Measurements from ENCODE around the gene ARID5B. TPM values are rescaled to one million over a fixed set of nuclear protein-coding genes. Genes with fewer than 3 reads are reported as not detected.
A peak's percentile ranks its signal among the peaks of the same experiment; 100 is the strongest.

ARID5B gene
- polyA plus RNA-seq, 1 experiment: 137 TPM

DNA sequence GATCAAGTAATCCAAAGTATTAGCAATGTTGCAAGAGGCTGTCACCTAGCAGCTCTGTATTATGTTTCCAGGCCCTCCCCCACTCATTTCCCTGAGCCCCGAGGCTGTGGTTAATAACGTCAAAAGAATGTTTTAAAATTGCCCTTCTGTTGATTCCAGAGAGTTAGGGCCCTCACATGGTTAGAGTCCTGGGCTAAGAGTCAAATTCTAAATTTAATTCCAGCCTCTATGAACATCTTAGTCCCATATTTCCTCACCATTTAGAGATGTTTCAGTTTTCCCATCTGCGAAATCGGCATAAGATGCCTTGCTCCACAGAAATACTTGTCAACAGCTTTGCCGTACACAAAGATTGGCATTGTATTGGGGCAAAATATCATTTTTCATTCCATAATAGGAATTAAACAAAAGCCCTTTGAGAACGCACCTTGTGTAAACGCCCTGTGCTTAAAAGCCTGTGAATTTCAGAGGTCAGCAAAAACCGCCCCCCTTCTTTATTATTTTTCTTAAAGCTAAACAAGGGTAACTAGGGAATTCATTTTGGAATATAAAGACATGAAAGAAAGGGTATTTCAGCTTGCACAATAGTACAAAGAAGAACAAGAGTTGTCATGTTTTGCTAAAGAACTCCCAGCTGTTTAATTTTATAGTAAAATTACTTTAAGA is 135.8 kb downstream of the ARID5B start:
- no peaks in the 10 kb centered on the region for H3K27me3 ChIP-seq (ENCODE audit: control insufficient read depth, insufficient read depth, low read length)
- no peak for DNase-seq (ENCODE audit: low read depth, low spot score)
- ChIA-PET CTCF (interaction anchor here (0.7 to 6.2 kb wide), 13 partner anchors 10 to 209 kb away, joined by 3 to 68 read pairs (median 3); partner anchors contain the start of gene ARID5B), POLR2A (interaction anchor here (0.8 to 5.0 kb wide), 3 partner anchors 9 to 17 kb away, joined by 3 to 42 read pairs (median 10); no protein-coding TSS in a partner anchor)
- H3K4me3 ChIP-seq (ENCODE audit: low read depth, low read length): no peak overlapping the region
- TF ChIP-seq, protein P1, sequence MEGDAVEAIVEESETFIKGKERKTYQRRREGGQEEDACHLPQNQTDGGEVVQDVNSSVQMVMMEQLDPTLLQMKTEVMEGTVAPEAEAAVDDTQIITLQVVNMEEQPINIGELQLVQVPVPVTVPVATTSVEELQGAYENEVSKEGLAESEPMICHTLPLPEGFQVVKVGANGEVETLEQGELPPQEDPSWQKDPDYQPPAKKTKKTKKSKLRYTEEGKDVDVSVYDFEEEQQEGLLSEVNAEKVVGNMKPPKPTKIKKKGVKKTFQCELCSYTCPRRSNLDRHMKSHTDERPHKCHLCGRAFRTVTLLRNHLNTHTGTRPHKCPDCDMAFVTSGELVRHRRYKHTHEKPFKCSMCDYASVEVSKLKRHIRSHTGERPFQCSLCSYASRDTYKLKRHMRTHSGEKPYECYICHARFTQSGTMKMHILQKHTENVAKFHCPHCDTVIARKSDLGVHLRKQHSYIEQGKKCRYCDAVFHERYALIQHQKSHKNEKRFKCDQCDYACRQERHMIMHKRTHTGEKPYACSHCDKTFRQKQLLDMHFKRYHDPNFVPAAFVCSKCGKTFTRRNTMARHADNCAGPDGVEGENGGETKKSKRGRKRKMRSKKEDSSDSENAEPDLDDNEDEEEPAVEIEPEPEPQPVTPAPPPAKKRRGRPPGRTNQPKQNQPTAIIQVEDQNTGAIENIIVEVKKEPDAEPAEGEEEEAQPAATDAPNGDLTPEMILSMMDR (IDR thresholded peaks at IDR 0.05; ENCODE audit: low read depth, low read length): no peak
- no peaks in the 10 kb centered on the region for H3K9me3 ChIP-seq (ENCODE audit: control insufficient read depth, insufficient read depth, low read length)
- H3K27ac ChIP-seq (ENCODE audit: low read depth, low read length): peak overlapping the region; percentile 62

DNA sequence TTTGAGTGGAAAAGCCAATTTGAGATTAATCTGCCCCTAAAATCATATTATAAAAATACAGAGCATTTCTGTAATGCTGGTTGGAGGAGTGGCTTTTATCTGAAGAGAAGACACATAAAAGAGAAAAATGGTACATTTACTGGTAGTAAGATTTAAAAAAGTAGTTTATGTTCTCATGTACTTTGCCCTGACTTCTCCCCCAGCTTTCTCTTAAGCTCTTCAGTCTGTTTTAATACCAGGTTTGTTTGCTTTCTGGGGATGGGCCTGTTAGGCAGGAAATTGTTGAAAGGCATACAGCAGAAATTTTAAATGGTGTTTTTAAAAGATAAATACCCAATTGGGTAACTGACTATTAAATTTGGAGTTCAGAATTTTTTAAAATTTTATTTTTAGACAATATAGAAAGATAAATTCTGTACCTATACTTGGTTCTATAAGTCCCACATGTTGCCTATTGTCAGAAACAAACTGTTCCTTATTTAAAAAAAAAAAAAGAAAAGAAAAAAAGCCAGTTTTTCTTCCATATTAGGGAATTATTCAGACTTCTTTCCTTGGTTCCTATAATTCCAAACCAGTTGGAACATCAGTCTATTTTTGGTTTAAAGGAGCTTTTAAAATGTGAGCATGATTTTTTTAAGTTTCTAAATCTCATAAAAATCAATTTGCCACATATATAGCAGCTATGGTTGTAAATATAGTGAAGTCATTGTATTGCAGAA is 136.6 kb downstream of the ARID5B start:
- ChIA-PET POLR2A (interaction anchor here (0.7 to 5.0 kb wide), 8 partner anchors 9 to 207 kb away, joined by 3 to 42 read pairs (median 4); no protein-coding TSS in a partner anchor), CTCF (interaction anchor here (0.5 to 6.2 kb wide), 29 partner anchors 9 to 1567 kb away, joined by 3 to 68 read pairs (median 3); partner anchors contain the start of gene ARID5B)
- TF ChIP-seq, protein P1 (IDR thresholded peaks at IDR 0.05; ENCODE audit: low read depth, low read length): no peak
- no peak overlapping the region for H3K4me3 ChIP-seq (ENCODE audit: low read depth, low read length)
- DNase-seq (ENCODE audit: low read depth, low spot score): no peak
- no peak overlapping the region for H3K27ac ChIP-seq (ENCODE audit: low read depth, low read length)
- H3K27me3 ChIP-seq (ENCODE audit: control insufficient read depth, insufficient read depth, low read length): no peaks in the 10 kb centered on the region
- H3K9me3 ChIP-seq (ENCODE audit: control insufficient read depth, insufficient read depth, low read length): no peaks in the 10 kb centered on the region

DNA sequence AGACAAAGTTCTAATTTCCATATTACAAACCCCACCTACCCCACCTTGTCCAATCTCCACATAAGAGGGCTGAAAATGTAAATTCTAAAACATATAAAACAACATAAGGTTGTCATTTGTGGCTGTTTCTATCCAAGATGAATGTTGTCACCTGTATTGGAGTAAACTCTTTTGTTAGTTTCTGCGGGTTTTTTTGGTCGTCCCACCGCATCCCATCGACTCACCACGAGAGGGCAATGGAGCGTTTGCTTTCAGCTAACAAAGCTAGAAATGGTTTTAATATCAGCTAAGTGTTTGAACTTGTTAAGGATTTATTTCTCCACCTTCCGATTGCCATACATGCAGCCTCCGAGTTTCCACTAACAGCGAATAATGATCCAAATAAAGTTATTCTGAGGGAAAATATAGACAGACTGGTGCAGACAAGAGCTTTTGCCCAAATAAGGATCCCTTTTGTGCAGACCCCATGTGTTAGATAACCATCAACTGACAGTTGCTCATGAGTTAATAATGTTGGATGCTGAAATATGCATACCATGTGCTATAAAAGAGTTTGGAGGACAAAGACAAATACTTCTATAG is 137.2 kb downstream of the ARID5B start:
- Histone ChIP-seq H3K27me3 (ENCODE audit: control insufficient read depth, insufficient read depth, low read length) (no peaks in the 10 kb centered on the region), H3K4me3 (ENCODE audit: low read depth, low read length) (no peak overlapping the region), H3K27ac (ENCODE audit: low read depth, low read length) (no peak overlapping the region), H3K9me3 (ENCODE audit: control insufficient read depth, insufficient read depth, low read length) (no peaks in the 10 kb centered on the region)
- TF ChIP-seq, protein P1 (IDR thresholded peaks at IDR 0.05; ENCODE audit: low read depth, low read length): peak; percentile 90
- POLR2A ChIA-PET: interaction anchor here (0.7 to 5.0 kb wide), 7 partner anchors 8 to 206 kb away, joined by 3 to 42 read pairs (median 4); no protein-coding TSS in a partner anchor
- DNase-seq (ENCODE audit: low read depth, low spot score): no peak
- CTCF ChIA-PET: interaction anchor here (0.5 to 6.2 kb wide), 29 partner anchors 8 to 1566 kb away, joined by 3 to 68 read pairs (median 3); partner anchors contain the start of gene ARID5B

DNA sequence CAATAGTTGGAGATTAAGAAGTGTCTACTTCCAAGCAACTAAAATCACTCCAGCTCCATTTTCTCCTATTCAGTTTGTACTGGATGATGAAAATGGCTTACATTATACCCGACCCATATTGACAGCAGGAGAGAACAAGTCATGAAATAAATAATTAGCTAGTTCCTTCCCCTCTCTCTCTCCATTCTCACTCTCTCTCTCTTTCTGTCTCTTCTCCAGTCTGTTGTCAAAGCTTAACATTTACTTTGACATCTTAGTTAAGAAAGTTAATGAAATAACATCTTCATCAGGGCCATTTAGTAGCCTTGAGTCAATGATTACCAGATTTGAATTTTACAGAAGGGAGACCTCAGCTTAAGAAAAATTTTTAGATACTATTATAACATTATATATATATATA is 138.5 kb downstream of the ARID5B start:
- DNase-seq (ENCODE audit: low read depth, low spot score): no peak
- POLR2A ChIA-PET: interaction anchor here (0.7 to 5.0 kb wide), 2 partner anchors 10 to 47 kb away, joined by 3 to 42 read pairs; no protein-coding TSS in a partner anchor
- Histone ChIP-seq H3K27me3 (ENCODE audit: control insufficient read depth, insufficient read depth, low read length) (no peaks in the 10 kb centered on the region), H3K9me3 (ENCODE audit: control insufficient read depth, insufficient read depth, low read length) (no peaks in the 10 kb centered on the region), H3K27ac (ENCODE audit: low read depth, low read length) (no peak overlapping the region), H3K4me3 (ENCODE audit: low read depth, low read length) (no peak overlapping the region)
- TF ChIP-seq, protein P1 (IDR thresholded peaks at IDR 0.05; ENCODE audit: low read depth, low read length): no peak
- CTCF ChIA-PET: interaction anchor here (0.9 to 6.2 kb wide), 4 partner anchors 10 to 225 kb away, joined by 4 to 68 read pairs (median 32); no protein-coding TSS in a partner anchor

All from AG04450 (cell line).